GM12864 (cell line): ENCODE results near the gene SLAMF8.

ENCODE experiments used
- DNase-seq: peaks from one replicate; pipeline ENCODE4 v3.0.0-alpha.2; 2011; ENCODE audit warnings: low read depth
- H3K4me3 ChIP-seq: 2 replicates; pipeline ENCODE4 v1.5.1; 2011; ENCODE audit warnings: mild to moderate bottlenecking, low read depth, low read length, control low read depth
- TF ChIP-seq, protein P1 (sequence below): IDR thresholded peaks from 2 replicates; pipeline ENCODE4 v1.5.1; 2011; ENCODE audit warnings: low read depth, mild to moderate bottlenecking, moderate library complexity, low read length, control low read depth, inconsistent platforms; ENCODE audit errors: missing control alignments

Gene SLAMF8

DNA sequence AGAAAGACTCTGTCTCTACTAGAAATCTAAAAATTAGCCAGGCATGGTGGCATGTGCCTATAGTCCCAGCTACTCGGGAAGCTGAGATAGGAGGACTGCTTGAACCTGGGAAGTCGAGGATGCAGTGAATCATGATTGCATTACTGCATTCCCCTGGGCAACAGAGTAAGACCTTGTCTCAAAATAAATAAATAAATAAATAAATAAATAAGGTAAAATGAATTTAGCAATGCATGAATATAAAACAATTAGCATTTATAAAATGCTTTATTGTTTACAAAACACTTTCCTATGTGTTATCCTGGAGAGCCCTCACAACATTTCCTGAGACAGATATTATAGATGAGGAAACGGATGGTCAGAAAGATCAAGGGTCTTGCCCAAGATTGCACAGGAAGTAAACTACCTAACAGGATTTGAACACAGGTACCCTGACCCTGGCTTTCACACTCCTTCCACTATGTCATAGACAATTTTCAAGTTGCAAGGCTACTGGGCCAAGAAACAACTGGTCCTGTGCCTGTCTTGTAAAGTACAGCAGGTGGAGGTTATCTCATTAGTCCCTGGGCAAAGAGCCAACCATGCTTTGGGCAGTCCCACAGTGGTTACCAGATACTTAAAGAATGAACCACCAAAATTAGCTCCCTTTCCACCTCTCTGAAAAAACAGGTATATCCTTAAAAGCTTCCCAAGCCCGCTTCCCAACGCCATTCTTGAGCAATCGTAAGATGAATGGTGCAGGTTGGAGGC, 51.2 kb downstream of the SLAMF8 start:
- no peak overlapping the region for H3K4me3 ChIP-seq
- TF ChIP-seq, protein P1, sequence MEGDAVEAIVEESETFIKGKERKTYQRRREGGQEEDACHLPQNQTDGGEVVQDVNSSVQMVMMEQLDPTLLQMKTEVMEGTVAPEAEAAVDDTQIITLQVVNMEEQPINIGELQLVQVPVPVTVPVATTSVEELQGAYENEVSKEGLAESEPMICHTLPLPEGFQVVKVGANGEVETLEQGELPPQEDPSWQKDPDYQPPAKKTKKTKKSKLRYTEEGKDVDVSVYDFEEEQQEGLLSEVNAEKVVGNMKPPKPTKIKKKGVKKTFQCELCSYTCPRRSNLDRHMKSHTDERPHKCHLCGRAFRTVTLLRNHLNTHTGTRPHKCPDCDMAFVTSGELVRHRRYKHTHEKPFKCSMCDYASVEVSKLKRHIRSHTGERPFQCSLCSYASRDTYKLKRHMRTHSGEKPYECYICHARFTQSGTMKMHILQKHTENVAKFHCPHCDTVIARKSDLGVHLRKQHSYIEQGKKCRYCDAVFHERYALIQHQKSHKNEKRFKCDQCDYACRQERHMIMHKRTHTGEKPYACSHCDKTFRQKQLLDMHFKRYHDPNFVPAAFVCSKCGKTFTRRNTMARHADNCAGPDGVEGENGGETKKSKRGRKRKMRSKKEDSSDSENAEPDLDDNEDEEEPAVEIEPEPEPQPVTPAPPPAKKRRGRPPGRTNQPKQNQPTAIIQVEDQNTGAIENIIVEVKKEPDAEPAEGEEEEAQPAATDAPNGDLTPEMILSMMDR, result no peak
- DNase-seq, result no peak

DNA sequence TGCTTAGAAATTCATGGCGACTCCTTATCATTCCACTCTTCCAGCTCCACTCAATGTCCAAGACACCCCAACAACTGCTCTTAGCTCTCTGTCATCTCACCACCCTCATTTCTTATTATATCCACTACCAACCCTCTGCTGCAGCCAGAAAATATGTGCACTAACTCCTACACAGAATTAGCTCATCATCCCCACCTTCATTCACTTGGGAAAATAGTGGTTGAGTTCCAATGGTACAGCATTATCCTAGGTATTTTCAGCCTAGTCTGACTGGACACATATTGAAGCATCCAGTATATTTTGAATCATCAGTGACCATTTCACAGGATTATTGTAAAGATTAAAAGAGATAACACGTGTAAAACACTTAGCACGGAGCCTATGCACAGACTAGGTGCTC, 52.5 kb downstream of the SLAMF8 start:
- H3K4me3 ChIP-seq, result no peak overlapping the region
- TF ChIP-seq, protein P1, result no peak
- no peak for DNase-seq

DNA sequence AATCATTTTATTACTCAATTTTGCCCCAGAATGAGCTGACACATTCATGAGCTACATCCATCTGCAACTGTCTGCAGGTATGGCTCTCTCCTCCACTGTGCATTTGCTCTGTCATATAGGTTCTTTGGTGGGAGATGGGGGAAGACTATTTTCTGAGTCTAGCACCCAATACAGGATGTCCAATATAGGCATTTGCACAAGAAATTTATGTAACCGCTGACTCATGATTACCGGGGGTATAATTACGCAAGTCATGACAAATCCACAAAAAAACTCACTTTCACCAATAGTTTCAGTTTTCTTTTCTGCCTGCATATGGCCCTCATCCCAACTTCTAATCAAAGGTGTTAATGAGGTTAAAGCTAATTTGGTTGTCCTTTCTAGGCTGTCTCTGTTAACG, 53.3 kb downstream of the SLAMF8 start:
- no peak for DNase-seq
- TF ChIP-seq, protein P1, result no peak
- H3K4me3 ChIP-seq, result no peak overlapping the region

DNA sequence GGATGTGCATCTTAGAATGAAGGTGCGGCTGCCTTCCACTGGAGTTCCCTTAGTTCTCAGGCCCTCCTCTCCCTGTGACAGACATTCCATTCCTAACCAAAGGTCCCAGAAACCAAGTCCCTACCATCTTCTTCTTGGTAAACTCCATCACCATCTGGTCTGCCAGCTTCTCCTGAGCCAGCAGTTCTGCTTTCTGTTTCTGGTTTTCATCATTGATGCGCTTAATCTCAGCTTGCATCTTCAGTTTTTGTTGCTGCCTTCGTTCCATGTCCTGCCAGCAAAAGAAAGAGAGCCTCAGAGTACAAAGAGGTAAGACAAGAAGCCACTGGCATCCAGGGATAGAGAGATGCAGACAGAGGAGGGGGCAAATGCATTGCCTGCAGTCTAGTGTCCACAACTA, 53.8 kb downstream of the SLAMF8 start:
- DNase-seq, result no peak
- TF ChIP-seq, protein P1, result no peak
- H3K4me3 ChIP-seq, result no peak overlapping the region

DNA sequence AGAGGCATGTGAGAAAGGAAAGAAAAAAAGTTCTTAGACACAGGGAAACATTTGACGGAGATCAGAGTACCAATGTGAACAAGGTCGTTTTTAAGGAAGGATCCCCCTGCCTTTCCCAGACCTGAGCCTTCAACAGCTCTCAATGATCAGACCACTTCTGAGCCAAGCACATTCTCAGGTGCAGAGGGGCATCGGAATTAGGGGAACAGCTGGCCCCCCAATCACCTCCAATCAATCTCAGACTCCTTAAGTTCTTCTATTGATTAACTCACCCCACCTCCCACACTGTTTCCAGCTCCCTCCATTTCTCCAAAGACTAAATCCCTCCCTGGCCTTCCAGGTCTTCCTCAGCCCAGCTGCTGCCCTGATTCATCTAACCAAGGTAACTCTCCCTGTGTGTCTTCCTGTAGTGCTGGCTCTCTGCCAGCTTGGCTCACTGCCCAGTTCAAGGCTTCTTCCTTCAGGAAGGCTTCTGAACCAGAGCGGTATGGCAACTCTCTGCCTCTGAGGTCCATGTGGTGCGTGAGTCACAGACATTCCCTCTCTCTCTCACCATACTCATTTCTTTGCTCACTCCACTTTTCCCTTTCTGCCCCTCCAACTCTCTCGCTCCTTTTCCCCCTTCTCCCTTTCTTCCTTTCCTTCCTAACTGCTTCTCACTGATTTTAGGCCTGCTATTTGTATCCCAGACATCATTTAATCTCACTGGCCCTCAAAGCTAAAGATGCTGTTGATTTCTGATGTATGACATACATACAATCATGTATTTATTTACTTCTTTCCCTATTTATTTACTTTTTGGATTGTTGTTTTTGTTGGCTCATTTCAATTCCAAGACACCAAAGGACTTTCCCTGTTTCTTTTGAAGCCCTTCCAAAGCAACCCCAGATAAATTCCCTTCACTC, 55.2 kb downstream of the SLAMF8 start:
- no peak overlapping the region for H3K4me3 ChIP-seq
- no peak for DNase-seq
- TF ChIP-seq, protein P1, result no peak

DNA sequence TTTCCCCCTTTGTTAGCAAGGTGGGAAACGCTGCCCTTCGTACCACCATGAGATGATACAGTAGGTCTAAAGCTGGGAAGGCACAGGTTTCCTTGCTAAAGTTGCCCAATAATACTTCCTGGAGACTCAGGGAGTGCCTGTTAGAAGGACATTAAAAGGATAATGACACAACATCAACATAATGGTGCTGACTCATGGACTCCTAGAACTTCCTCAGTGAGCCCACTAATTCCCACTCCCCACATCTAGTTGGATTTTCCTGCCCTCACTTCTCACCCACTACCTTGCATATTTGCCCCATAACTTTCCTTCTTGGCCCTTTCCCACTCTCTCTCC, 55.8 kb downstream of the SLAMF8 start:
- no peak overlapping the region for H3K4me3 ChIP-seq
- DNase-seq, result no peak
- TF ChIP-seq, protein P1, result no peak
